Measurements from ENCODE around the gene RBMX.

DNA sequence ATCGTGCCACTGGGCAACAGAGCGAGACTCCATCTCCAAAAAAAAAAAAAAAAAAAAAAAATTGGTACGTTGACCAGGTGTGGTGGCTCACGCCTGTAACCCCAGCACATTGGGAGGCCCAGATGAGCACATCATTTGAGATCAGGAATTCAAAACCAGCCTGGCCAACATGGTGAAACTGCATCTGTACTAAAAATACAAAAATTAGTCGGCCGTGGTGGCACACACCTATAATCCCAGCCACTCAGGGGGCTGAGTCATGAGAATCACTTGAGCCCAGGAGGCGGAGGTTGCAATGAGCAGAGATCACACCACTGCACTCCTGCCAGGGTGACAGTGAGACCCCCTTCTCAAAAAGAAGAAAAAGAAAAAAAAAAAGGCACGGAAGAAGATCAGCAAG lies 24.5 kb downstream of the RBMX start:
- no peak for TF ChIP-seq GATA3 (IDR thresholded peaks at IDR 0.05; ENCODE audit: low read depth, low read length)
- no peak for TF ChIP-seq GATA2 (IDR thresholded peaks at IDR 0.05; ENCODE audit: low read depth, low read length)

Data from SH-SY5Y (cell line).